HepG2 (cell line): ENCODE results near the gene AKIRIN1. TPM values are rescaled to one million over a fixed set of nuclear protein-coding genes. Genes with fewer than 3 reads are reported as not detected.

Source experiments
- GATAD1 ChIP-seq: IDR thresholded peaks from 2 replicates; pipeline ENCODE4 v1.6.1; 2016; ENCODE audit warnings: missing genetic modification reagents, missing compliant biosample characterization
- GPN1 ChIP-seq: sonication (generic); formaldehyde crosslinking; IDR thresholded peaks from 2 replicates; pipeline ENCODE4 v1.5.1; 2020; ENCODE audit warnings: missing genetic modification reagents, borderline replicate concordance
- HIVEP1 ChIP-seq: sonication (generic); formaldehyde crosslinking; IDR thresholded peaks from 2 replicates; pipeline ENCODE4 v1.4.0; 2020; ENCODE audit warnings: mild to moderate bottlenecking, missing genetic modification reagents
- KIAA2018 ChIP-seq: sonication (generic); formaldehyde crosslinking; IDR thresholded peaks from 2 replicates; pipeline ENCODE4 v1.5.0; 2020; ENCODE audit warnings: mild to moderate bottlenecking, missing genetic modification reagents, borderline replicate concordance
- NR2F1 ChIP-seq, 2 experiments: fragments of 450-650 bp in 1 of 2; formaldehyde crosslinking in 1 of 2; IDR thresholded peaks; 2 replicates each; pipeline versions ENCODE4 v1.5.0 to v1.6.1; 2016 to 2020; ENCODE audit warnings: mild to moderate bottlenecking in 1 of 2, missing compliant biosample characterization in 1 of 2, missing genetic modification reagents in 1 of 2, moderate library complexity in 1 of 2
- PLRG1 ChIP-seq: fragments of 450-650 bp; conservative IDR thresholded peaks from 2 replicates; pipeline ENCODE4 v1.6.1; 2016
- RFXANK ChIP-seq: IDR thresholded peaks from 2 replicates; pipeline ENCODE4 v1.6.1; 2016
- RORA ChIP-seq: sonication (generic); formaldehyde crosslinking; IDR thresholded peaks from 2 replicates; pipeline ENCODE4 v1.5.0; 2020; ENCODE audit warnings: mild to moderate bottlenecking, missing genetic modification reagents, moderate library complexity
- SKIL ChIP-seq: sonication (generic); formaldehyde crosslinking; IDR thresholded peaks from 2 replicates; pipeline ENCODE4 v1.8.0; 2022; ENCODE audit warnings: missing genetic modification reagents, mild to moderate bottlenecking, moderate library complexity, borderline replicate concordance
- SRSF1 ChIP-seq: fragments of 200-400 bp; formaldehyde crosslinking; optimal IDR thresholded peaks from 2 replicates; pipeline ENCODE3; 2017; ENCODE audit warnings: mild to moderate bottlenecking, low read depth, low read length, moderate library complexity
- TBX2 ChIP-seq: sonication (generic); formaldehyde crosslinking; IDR thresholded peaks from 2 replicates; pipeline ENCODE4 v1.5.0; 2020; ENCODE audit warnings: missing genetic modification reagents, mild to moderate bottlenecking, borderline replicate concordance
- TIGD3 ChIP-seq: sonication (generic); formaldehyde crosslinking; IDR thresholded peaks from 2 replicates; pipeline ENCODE4 v1.5.1; 2020; ENCODE audit warnings: mild to moderate bottlenecking, missing genetic modification reagents, borderline replicate concordance
- ZMYM4 ChIP-seq: sonication (generic); formaldehyde crosslinking; IDR thresholded peaks from 2 replicates; pipeline ENCODE4 v1.8.1; 2023; ENCODE audit warnings: mild to moderate bottlenecking, missing genetic modification reagents
- ZNF776 ChIP-seq: sonication (generic); formaldehyde crosslinking; IDR thresholded peaks from 2 replicates; pipeline ENCODE4 v1.4.0; 2020; ENCODE audit warnings: mild to moderate bottlenecking, missing genetic modification reagents
- polyA plus RNA-seq, 8 experiments: library from polyadenylated mRNA; depleted of rRNA in 3 of 8; stranded (reverse) in 7 of 8; unstranded in 1 of 8; fragments of >200 nt; fragmentation: Illumina TruSeq in 4 of 8; extraction: Trizol in 4 of 8; gene quantifications; 2 replicates each; pipeline versions ENCODE4 v1.2.1 to v1.2.3, GENCODE V29; 2011 to 2016; ENCODE audit warnings: low read depth in 4 of 8, missing spikeins in 1 of 8, mixed read lengths in 1 of 8; ENCODE audit not compliant: insufficient read depth in 1 of 8
- total RNA-seq, 5 experiments: library from RNA; depleted of rRNA; stranded (reverse); fragments of >200 nt; fragmentation: Illumina TruSeq; extraction: Trizol; gene quantifications; 2 replicates each; pipeline ENCODE4 v1.2.3, GENCODE V29; 2016; ENCODE audit warnings: low read depth in 1 of 5
- TF ChIP-seq, protein P1 (sequence below): sonication (generic); formaldehyde crosslinking; IDR thresholded peaks from 2 replicates; pipeline ENCODE4 v1.4.0; 2020; ENCODE audit warnings: low read depth, mild to moderate bottlenecking, missing genetic modification reagents

The AKIRIN1 gene
- total and polyA plus RNA-seq, 2 of the 13 experiments (the other 11 are each of a cell fraction or from before 2014, with no cell fraction given) = 123 to 157 TPM

- no peak for TF ChIP-seq KIAA2018 (CRISPR knock-in tag)
- TF ChIP-seq HIVEP1 (CRISPR knock-in tag) = no peak
- no peak for TF ChIP-seq TIGD3 (CRISPR knock-in tag)
- no peak for TF ChIP-seq RORA (CRISPR knock-in tag)
- no peak for TF ChIP-seq PLRG1
- peak; percentile 79 for TF ChIP-seq ZMYM4 (CRISPR knock-in tag)
- TF ChIP-seq, protein P1, sequence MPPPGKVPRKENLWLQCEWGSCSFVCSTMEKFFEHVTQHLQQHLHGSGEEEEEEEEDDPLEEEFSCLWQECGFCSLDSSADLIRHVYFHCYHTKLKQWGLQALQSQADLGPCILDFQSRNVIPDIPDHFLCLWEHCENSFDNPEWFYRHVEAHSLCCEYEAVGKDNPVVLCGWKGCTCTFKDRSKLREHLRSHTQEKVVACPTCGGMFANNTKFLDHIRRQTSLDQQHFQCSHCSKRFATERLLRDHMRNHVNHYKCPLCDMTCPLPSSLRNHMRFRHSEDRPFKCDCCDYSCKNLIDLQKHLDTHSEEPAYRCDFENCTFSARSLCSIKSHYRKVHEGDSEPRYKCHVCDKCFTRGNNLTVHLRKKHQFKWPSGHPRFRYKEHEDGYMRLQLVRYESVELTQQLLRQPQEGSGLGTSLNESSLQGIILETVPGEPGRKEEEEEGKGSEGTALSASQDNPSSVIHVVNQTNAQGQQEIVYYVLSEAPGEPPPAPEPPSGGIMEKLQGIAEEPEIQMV (CRISPR knock-in tag) = peak; percentile 80; the same call in 1 of the 2 replicates
- no peak for TF ChIP-seq SKIL
- peak; percentile 91 for TF ChIP-seq GATAD1 (CRISPR knock-in tag)
- TF ChIP-seq ZNF776 (CRISPR knock-in tag) = 0 out of 2 replicates have a peak, but pooled peaks have one; percentile 55
- TF ChIP-seq RFXANK (CRISPR knock-in tag) = 0 out of 2 replicates have a peak, but pooled peaks have one; percentile 38
- TF ChIP-seq NR2F1 (CRISPR knock-in tag; IDR thresholded peaks at IDR 0.05) = no peak
- no peak for TF ChIP-seq SRSF1
- TF ChIP-seq TBX2 (CRISPR knock-in tag) = peak; percentile 58; the same call in 1 of the 2 replicates
- TF ChIP-seq GPN1 (CRISPR knock-in tag) = no peak
Observed at GRCh38 chr1:39026051-39026865, 35.2 kb downstream of the AKIRIN1 start, which contains the start of gene NDUFS5 (continued).
